Renal cortical epithelial cell (primary cell): Measurements from ENCODE around the gene AMPD3. TPM values are rescaled to one million over a fixed set of nuclear protein-coding genes. Genes with fewer than 3 reads are reported as not detected.

Source experiments
- DNase-seq: peaks from one replicate; pipeline ENCODE4 v3.0.0-alpha.2; 2011; ENCODE audit warnings: low read depth
- total RNA-seq: library from RNA; depleted of rRNA; stranded (reverse); fragments of >200 nt; gene quantifications from 2 replicates; pipeline ENCODE4 v1.2.3, GENCODE V29; 2014

Gene AMPD3
- total RNA-seq, 1 donor from 2014 or later = 6.7 TPM

DNA sequence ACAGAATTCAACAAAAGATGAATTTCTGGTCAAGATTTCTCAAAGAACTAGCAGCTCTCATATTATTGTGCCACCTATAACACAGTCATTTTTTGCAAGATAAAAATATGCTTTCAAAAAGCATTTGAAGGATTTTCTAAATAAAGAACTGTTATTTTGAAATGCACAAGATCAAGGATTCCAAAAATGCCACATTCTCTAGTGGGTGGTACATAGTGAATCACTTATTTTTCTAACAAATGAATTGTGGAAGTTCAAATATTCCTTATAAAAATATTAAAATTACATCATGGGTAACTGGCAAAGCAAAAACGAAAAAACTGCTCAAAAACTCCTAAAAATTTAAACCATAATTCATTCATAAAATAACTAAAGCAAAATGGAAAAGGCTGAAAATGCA is 83.9 kb downstream of the AMPD3 start:
- DNase-seq = no peak

DNA sequence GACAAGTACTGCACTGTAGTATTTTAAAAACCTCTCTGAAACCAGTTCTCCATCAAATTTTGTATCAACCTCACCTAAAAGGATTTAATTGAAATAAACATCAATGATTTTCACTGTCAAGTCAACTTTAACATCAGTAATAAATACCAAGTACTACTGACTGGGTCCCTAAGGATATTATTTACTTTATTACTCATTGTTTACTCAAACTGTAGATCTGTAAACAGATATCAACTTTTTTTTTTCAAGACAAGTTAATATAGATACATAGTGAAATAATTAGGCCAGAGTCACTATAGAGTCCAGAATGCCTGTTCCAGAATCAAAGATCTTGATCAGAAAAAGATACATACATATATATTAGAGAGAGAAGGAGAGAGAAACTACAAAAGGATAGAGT is 84.3 kb downstream of the AMPD3 start:
- no peak for DNase-seq

DNA sequence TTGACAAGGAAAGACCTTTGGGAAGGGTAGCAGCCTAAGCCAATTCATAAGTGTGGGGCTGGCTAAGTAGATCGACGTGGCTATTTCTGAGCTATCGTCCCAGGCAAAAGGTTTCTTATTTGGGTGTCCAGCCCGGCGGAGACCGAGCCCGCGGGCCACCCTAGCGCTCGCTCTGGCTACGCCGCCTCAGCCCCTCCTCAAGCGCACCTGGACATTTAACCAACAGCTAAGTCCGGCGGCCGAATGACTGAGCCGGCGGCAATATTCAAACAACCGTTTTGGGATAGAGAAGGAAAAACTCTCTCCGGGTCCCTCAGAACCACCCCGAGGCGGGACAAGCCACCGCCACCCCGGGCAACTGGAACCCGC is 85.5 kb downstream of the AMPD3 start:
- DNase-seq = peak; percentile 26

DNA sequence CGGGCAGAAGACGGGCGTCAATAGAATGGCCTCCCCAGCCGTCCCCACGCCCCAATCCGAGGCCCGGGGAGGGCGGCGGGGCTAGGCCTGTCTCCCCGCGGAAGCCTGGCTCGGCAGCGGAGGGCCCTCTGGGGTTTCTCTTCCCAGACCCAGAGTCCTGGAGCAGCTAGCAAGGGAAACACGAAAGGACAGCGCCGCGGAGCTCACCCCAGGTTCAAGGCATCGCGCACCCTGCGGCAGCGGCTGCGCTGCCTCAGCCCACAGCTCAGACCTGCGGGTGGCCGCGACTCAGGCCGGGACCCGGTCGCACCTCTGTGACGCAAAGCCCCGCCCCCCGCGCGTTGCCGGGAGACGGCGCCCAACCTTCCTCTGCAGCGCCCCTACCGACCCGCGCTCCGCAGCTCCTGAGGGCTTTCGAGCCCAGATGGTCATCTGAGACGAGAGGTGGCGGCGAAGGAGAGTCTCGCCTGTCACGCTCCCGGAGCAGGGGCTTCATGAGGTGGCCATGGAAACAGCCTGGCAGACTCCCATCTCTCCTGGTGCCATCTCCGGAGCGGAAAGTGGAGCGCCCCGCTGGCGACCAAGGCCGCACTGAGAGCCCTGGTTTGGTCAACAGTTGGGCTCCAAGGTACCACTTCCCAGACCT is 86.0 kb downstream of the AMPD3 start, which contains the start of gene RNF141:
Gene RNF141, minus strand, starts transcription at position 273 of the 646 bp plus-strand sequence. CDS start 7,029 bp downstream, outside the sequence.
- DNase-seq = peak; percentile 69

DNA sequence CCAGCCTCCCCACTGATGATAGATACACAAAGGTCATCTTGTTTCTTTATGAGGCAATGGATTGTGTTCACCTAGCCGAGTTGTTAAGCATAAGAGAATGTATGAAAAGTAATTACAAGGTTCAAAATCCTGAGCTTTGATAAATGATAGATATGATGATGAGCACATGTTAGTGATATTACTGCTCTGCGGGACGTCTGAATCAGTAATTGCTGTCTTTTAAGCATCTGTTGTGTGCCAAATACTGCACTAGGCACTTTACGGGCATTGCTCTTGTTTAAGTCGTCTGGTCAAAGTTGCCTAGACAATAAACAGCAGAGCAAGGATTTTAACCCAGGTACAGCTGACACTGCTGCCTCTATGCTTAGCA is 86.5 kb downstream of the AMPD3 start:
- no peak for DNase-seq

DNA sequence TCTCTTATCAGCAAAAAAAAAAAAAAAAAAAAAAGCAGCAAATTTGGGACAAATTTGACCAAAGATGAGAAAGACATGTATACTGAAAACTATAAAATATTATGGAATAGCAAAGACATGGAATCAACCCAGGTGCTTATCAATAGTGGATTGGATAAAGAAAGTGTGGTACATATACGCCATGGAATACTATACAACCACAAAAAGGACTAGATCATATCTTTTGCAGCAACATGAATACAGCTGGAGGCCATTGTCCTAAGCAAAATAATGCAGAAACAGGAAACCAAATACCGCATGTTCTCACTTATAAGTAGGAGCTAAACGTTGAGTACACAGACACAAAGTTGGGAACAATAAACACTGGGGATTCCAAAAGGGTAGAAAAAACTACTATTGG is 87.7 kb downstream of the AMPD3 start:
- no peak for DNase-seq

DNA sequence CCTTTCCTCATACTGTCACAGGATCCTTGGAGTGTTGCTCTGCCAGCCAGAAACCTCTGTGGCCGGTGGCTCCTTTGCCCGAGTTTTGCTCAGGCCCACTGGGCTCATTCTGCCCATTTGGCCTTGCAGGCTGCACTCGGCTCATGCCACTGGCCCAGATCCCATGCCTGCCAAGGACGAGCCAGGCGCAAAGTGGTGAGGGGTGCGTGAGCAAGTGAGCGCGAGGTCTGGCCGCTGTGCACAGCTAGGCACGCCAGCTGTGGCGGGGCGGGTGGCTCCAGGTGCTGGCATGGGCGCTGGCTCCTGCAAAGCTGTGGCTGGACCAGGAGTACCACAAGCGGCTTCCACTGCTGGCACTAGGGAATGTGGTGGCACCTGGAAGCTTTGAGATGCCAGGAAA is 88.7 kb downstream of the AMPD3 start:
- DNase-seq = no peak

DNA sequence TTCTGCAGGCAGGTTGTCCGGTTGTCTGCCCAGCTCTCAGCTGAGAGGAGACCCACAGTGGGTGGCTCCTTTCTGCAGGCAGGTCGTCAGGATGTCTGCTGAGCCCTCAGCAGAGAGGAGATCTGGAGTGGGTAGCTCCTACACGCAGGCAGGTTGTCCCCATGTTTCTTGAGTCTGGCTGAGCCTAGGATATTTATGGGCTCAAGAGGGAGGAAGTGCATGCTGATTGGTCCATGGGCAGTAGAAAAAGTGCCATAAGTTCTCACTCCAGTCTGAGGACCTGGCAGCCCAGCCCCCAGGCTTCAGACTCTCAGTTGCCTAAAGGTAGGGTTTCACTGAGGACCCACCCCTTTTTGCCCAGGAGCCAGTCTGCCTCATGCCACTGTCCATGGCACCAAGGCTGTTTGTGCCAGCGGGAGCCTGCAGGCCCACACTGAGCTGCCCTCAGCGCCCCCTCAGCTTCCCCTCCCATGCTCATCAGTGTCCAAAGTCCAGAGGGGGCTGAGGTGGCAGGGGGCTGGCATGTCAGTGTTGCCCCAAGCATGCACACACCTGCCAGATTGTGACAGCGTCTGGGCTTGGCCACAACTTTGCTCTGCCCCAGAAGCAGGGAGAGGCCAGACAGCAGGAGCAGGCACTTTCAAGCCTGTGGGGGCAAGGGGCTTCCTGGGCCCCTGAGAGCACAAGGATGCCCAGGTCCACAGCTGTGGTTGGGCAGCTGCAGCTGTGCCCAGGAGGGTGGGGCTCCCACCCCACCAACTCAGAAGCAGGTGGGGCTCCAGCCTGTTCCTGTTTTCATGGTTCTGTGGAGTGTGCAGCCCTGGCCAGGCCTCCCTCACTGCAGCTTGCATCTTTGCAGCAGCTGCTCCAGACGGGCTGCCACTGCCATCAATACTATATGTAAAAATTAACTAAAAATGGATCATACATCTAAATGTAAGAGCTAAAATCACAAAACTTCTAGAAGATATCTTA is 89.7 kb downstream of the AMPD3 start:
- no peak for DNase-seq

DNA sequence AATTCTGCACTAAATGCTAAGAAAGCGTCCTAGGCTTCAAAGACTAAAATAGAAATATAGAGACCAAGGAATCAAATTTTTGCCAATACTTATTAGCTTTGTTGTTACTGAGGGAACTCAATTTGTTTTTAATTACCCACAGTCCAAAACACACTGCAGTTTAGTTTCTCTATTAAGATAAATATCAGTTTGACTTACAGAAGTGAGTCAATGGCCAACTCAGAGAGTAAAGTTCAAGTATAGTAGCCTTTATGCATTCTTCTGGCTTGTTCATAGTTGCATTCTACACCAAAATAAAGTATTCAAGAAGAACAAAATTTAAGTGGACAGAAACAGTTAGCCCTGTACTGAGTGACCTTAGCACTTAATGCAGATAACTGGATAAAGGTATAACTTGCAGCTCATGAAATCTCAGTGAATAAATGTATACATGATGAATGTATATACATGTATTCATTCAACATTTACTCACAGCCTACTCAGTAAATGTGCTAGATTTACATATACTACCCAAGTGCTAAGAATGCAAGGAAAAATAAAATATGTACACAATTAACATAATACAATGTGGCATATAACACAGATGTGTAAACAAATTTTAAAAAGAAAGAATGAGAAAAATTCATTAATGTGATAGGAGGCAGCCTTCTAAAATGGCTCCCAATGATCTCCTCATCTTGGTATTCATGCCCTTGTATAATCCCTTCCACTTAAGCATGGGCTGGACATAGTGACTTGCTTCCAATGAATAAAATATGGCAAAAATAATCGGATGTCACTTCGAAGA is 95.6 kb downstream of the AMPD3 start:
- peak; percentile 50 for DNase-seq

DNA sequence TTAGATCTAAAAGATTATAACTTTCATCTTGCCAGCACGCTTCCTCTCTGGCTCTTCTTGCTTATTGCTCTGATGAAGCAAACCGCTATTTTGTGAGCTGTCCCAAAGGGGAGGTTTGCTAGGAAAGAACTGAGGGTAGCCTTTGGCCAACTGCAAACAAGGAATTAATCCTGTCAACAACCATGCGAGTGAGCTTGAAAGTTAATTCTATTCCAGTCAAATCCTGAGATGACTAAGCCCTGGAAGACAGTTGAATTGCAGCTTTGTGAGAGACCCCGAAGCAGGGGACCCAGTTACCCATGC is 96.2 kb downstream of the AMPD3 start:
- DNase-seq = no peak

DNA sequence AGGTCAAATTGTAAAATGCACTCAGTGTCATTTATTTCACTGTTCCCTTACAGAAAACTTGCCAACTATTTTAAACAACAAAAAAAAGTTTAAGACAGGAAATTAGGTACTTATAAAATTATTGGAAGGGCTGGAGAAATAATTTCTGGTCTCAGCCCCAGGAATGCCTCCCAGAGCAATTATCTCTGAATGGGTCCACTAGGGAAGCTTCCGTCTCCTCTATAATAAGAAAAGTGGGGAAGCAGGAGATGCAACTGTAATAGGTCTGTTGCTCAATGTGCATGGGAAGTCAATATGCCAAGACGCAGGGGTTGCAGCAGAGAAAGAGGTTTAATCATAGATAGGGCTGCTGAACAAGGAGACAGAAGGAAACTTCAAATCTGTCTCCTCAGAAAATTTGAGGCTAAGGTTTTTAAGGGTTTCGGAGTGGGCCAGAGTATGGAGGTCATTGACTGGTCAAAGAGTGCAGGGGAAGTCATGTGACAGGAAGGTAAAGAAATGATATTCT is 96.8 kb downstream of the AMPD3 start:
- no peak for DNase-seq

DNA sequence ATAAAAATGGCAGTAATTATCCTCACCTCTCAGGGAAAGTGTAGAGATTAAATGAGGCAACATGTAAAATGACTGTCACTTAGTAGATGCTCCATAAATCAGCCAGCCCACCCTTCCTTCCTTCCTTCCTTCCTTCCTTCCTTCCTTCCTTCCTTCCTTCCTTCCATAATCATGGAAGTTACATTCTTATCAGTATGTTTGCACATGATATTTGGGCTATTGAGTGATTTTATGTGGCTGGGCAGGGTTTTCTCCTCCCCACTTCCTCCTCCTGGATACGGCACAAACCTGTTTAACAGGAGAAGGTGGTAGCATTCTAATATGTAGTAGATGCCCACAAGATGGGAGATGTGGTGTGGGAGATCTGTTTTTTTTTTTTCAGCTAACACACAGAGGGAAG is 101.5 kb downstream of the AMPD3 start:
- DNase-seq = no peak

Other genes with a start within 250 kb of the AMPD3 start
- gene SBF2, start 161.0 kb upstream of the AMPD3 start, total RNA-seq = 31.6 and 51.4 TPM in 2 replicates
- gene ADM, start 150.2 kb upstream of the AMPD3 start, total RNA-seq = 56.4 and 57.3 TPM in 2 replicates
- gene RNF141, start 85.9 kb downstream of the AMPD3 start, total RNA-seq = 41.7 and 42.9 TPM in 2 replicates
- gene LYVE1, start 113.4 kb downstream of the AMPD3 start, total RNA-seq = 0.05 and 0.17 TPM in 2 replicates
- gene IRAG1, start 238.5 kb downstream of the AMPD3 start, total RNA-seq = under 0.01 and 0.15 TPM in 2 replicates